PC-3 (cell line): ENCODE data around the gene PRR14. TPM values are rescaled to one million over a fixed set of nuclear protein-coding genes. Genes with fewer than 3 reads are reported as not detected.

Experiments used
- ATAC-seq: fragments of 200-7000 bp; cut with Tn5 transposase; 2 replicates; pipeline ENCODE4 v1.9.1; 2020; ENCODE audit warnings: mild to moderate bottlenecking, moderate library complexity
- BruUV-seq: library from RNA; stranded (reverse); fragments of 400-500 nt; replicated peaks from 2 replicates; lab custom pipeline; 2021; lab: Mats Ljungman, UMichigan
- CTCF ChIA-PET: fragments of 300-600 bp; sonication (Branson Sonifier 250); formaldehyde crosslinking; loops from one replicate; lab custom pipeline; 2022; ENCODE audit warnings: antibody characterized with exemption; lab: Charles Lee
- POLR2A ChIA-PET: fragments of 300-600 bp; sonication (Branson Sonifier 250); formaldehyde crosslinking; loops from one replicate; lab custom pipeline; 2022; ENCODE audit warnings: antibody characterized with exemption; ENCODE audit not compliant: unreplicated experiment; lab: Charles Lee
- DNase-seq: peaks from one replicate; pipeline ENCODE4 v3.0.0-alpha.2; 2015
- H2AFZ ChIP-seq: fragments of 300-600 bp; sonication (generic); 2 replicates; pipeline ENCODE4 v1.6.0; 2016; ENCODE audit warnings: antibody characterized with exemption, low read length
- H3F3A ChIP-seq: fragments of 300-600 bp; sonication (generic); one replicate; pipeline ENCODE4 v1.6.0; 2017; ENCODE audit warnings: antibody characterized with exemption, low read length, control low read depth, mild to moderate bottlenecking; ENCODE audit not compliant: unreplicated experiment
- H3K27ac ChIP-seq: fragments of 300-600 bp; sonication (generic); 2 replicates; pipeline ENCODE4 v1.5.1; 2016; ENCODE audit warnings: mild to moderate bottlenecking, low read length
- H3K27me3 ChIP-seq: fragments of 300-600 bp; sonication (generic); 2 replicates; pipeline ENCODE4 v1.6.1; 2016; ENCODE audit warnings: low read length, mixed read lengths
- H3K36me3 ChIP-seq: fragments of 300-600 bp; sonication (generic); 2 replicates; pipeline ENCODE4 v1.6.1; 2016; ENCODE audit warnings: low read depth, mixed run types, low read length, mixed read lengths
- H3K4me1 ChIP-seq: fragments of 300-600 bp; sonication (generic); 2 replicates; pipeline ENCODE4 v1.5.1; 2016; ENCODE audit warnings: low read length; ENCODE audit not compliant: insufficient read depth
- H3K4me2 ChIP-seq: fragments of 300-600 bp; sonication (generic); 2 replicates; pipeline ENCODE4 v1.6.0; 2016; ENCODE audit warnings: low read length
- H3K4me3 ChIP-seq: fragments of 300-600 bp; sonication (generic); 2 replicates; pipeline ENCODE4 v1.5.1; 2016; ENCODE audit warnings: mild to moderate bottlenecking, low read length, mixed read lengths
- H3K79me2 ChIP-seq: fragments of 300-600 bp; sonication (generic); 2 replicates; pipeline ENCODE4 v1.6.1; 2017; ENCODE audit warnings: low read length, mixed read lengths
- H3K9ac ChIP-seq: fragments of 300-600 bp; sonication (generic); 2 replicates; pipeline ENCODE4 v1.6.0; 2016; ENCODE audit warnings: mild to moderate bottlenecking, low read length
- H3K9me2 ChIP-seq: fragments of 300-600 bp; sonication (generic); replicated peaks from 2 replicates; pipeline ENCODE4 v1.6.1; 2016; ENCODE audit warnings: mixed run types, low read length, mixed read lengths
- H3K9me3 ChIP-seq: fragments of 300-600 bp; sonication (generic); 2 replicates; pipeline ENCODE4 v1.6.1; 2016; ENCODE audit warnings: low read length, mixed read lengths
- H4K20me1 ChIP-seq: fragments of 300-600 bp; sonication (generic); 2 replicates; pipeline ENCODE4 v1.6.1; 2016; ENCODE audit warnings: low read length, mixed read lengths
- CTCF ChIP-seq: fragments of 300-600 bp; sonication (generic); conservative IDR thresholded peaks from 2 replicates; pipeline ENCODE4 v1.5.1; 2017; ENCODE audit warnings: antibody characterized with exemption, low read depth, mild to moderate bottlenecking, low read length
- EZH2 ChIP-seq: fragments of 300-600 bp; sonication (generic); IDR thresholded peaks from one replicate; pipeline ENCODE4 v1.6.1; 2017; ENCODE audit warnings: antibody characterized with exemption, mild to moderate bottlenecking, low read length; ENCODE audit not compliant: unreplicated experiment
- EZH2phosphoT487 ChIP-seq: fragments of 300-600 bp; sonication (generic); IDR thresholded peaks from 2 replicates; pipeline ENCODE4 v1.6.1; 2018; ENCODE audit warnings: mild to moderate bottlenecking, antibody characterized with exemption, low read length, borderline replicate concordance
- intact Hi-C: fragments of 100-400 bp; cut with micrococcal nuclease; formaldehyde crosslinking; loops from 2 replicates; pipeline ENCODE4 v1.9.0; 2023
- total RNA-seq: library from RNA; depleted of rRNA; stranded (reverse); fragments of >200 nt; gene quantifications from 2 replicates; pipeline ENCODE4 v1.2.3, GENCODE V29; 2014

Gene PRR14
- total RNA-seq, 1 experiment from 2014 or later: 9.6 TPM

GRCh38 chr16:30621765-30622164 is 29.0 kb upstream of the PRR14 start:
- no peak for TF ChIP-seq EZH2
- no peak overlapping the region for H3K27ac ChIP-seq
- no peaks in the 10 kb centered on the region for H3K36me3 ChIP-seq
- H3K9me2 ChIP-seq: no peaks in the 10 kb centered on the region
- H3K27me3 ChIP-seq: no peaks in the 10 kb centered on the region
- ChIA-PET CTCF (interaction anchor here (0.9 kb wide), 1 partner anchor 28 kb away, joined by 5 read pairs; no protein-coding TSS in a partner anchor), POLR2A (no interaction called here)
- no peaks in the 10 kb centered on the region for H3F3A ChIP-seq
- no peak overlapping the region for H3K9ac ChIP-seq
- DNase-seq: peak; percentile 71
- no peaks in the 10 kb centered on the region for H4K20me1 ChIP-seq
- no peak overlapping the region for H2AFZ ChIP-seq
- H3K4me1 ChIP-seq: peaks cover 15% of the 10 kb centered on the region
- no peak overlapping the region for H3K4me3 ChIP-seq
- H3K4me2 ChIP-seq: peak overlapping the region; percentile 44
- ATAC-seq: peak; percentile 48
- no peaks in the 10 kb centered on the region for H3K9me3 ChIP-seq
- no peaks in the 10 kb centered on the region for H3K79me2 ChIP-seq
- no TSS peak for BruUV-seq
- intact Hi-C loops: no loop called here

GRCh38 chr16:30622455-30623032 is 28.2 kb upstream of the PRR14 start:
- Histone ChIP-seq H3K4me3 (no peak overlapping the region), H3K9me3 (no peaks in the 10 kb centered on the region), H3K4me2 (peak overlapping the region; percentile 44; the same call in 1 of the 2 replicates), H3K79me2 (no peaks in the 10 kb centered on the region), H3K36me3 (no peaks in the 10 kb centered on the region), H3K9ac (no peak overlapping the region), H4K20me1 (no peaks in the 10 kb centered on the region), H2AFZ (no peak overlapping the region), H3K27ac (no peak overlapping the region), H3K4me1 (peaks cover 15% of the 10 kb centered on the region), H3F3A (no peaks in the 10 kb centered on the region), H3K9me2 (no peaks in the 10 kb centered on the region), H3K27me3 (no peaks in the 10 kb centered on the region)
- no peak for TF ChIP-seq EZH2
- no peak for TF ChIP-seq EZH2phosphoT487
- TF ChIP-seq CTCF: no peak
- intact Hi-C loops: no loop called here
- no TSS peak for BruUV-seq
- DNase-seq: no peak
- CTCF ChIA-PET: no interaction called here
- POLR2A ChIA-PET: no interaction called here
- ATAC-seq: no peak

GRCh38 chr16:30623536-30624283 is 27.1 kb upstream of the PRR14 start:
- no peak overlapping the region for H3K9ac ChIP-seq
- H3K4me1 ChIP-seq: peaks cover 17% of the 10 kb centered on the region
- no peaks in the 10 kb centered on the region for H3K27me3 ChIP-seq
- POLR2A ChIA-PET: no interaction called here
- H3K4me3 ChIP-seq: no peak overlapping the region
- no peak overlapping the region for H3K27ac ChIP-seq
- no peak overlapping the region for H2AFZ ChIP-seq
- ATAC-seq: no peak
- no peak for TF ChIP-seq CTCF
- TF ChIP-seq EZH2phosphoT487: no peak
- no peak for TF ChIP-seq EZH2
- no peaks in the 10 kb centered on the region for H3K79me2 ChIP-seq
- intact Hi-C loops: no loop called here
- DNase-seq: no peak
- no peaks in the 10 kb centered on the region for H3F3A ChIP-seq
- no peaks in the 10 kb centered on the region for H4K20me1 ChIP-seq
- no peaks in the 10 kb centered on the region for H3K9me2 ChIP-seq
- CTCF ChIA-PET: no interaction called here
- H3K9me3 ChIP-seq: no peaks in the 10 kb centered on the region
- H3K4me2 ChIP-seq: no peak overlapping the region
- no peaks in the 10 kb centered on the region for H3K36me3 ChIP-seq
- no TSS peak for BruUV-seq
